ENCODE data around the gene C10orf71.

Gene C10orf71

GRCh38 chr10:49265885-49266284 lies 33.1 kb upstream of the C10orf71 start:
- H3K4me1 Mint-ChIP-seq (ENCODE audit: low read depth), result no peaks in the 10 kb centered on the region
- H3K9me3 Mint-ChIP-seq, result peaks cover 4% of the 10 kb centered on the region
- peaks cover 3% of the 10 kb centered on the region for H3K27me3 Mint-ChIP-seq (ENCODE audit: low read depth)
- no peak overlapping the region for H3K27ac Mint-ChIP-seq
- H3K36me3 Mint-ChIP-seq (ENCODE audit: low read depth), result no peaks in the 10 kb centered on the region
- H3K4me3 Mint-ChIP-seq, result no peak overlapping the region

DNA sequence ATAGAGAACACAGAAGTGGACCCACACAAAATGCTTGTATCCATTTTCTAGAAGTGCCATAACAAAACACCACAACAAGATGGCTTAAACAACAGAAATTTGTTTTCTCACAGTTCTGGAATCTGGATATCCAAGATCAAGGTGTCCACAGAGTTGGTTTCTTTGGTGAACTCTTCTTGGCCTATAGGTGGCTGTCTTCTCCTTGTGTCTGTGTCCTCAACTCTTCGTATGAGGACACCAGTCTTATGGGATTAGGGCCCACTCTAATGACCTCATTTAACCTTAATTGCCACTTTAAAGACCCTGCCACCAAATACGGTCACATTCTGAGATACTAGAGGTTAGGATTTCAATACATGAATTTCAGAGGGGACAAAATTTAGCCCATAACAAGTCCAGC lies 30.8 kb upstream of the C10orf71 start:
- no peak overlapping the region for H3K4me3 Mint-ChIP-seq
- peaks cover 3% of the 10 kb centered on the region for H3K27me3 Mint-ChIP-seq (ENCODE audit: low read depth)
- peaks cover 4% of the 10 kb centered on the region for H3K9me3 Mint-ChIP-seq
- no peak overlapping the region for H3K27ac Mint-ChIP-seq
- H3K36me3 Mint-ChIP-seq (ENCODE audit: low read depth), result no peaks in the 10 kb centered on the region
- H3K4me1 Mint-ChIP-seq (ENCODE audit: low read depth), result no peaks in the 10 kb centered on the region

- Mint-ChIP-seq H3K4me3 (no peak overlapping the region), H3K4me1 (ENCODE audit: low read depth) (no peaks in the 10 kb centered on the region), H3K36me3 (ENCODE audit: low read depth) (no peaks in the 10 kb centered on the region), H3K9me3 (peaks cover 4% of the 10 kb centered on the region), H3K27ac (no peak overlapping the region), H3K27me3 (ENCODE audit: low read depth) (peaks cover 3% of the 10 kb centered on the region)
These were observed 29.4 kb upstream of the C10orf71 start for GRCh38 chr10:49269523-49269922.

- Mint-ChIP-seq H3K4me3 (no peak overlapping the region), H3K36me3 (ENCODE audit: low read depth) (no peaks in the 10 kb centered on the region), H3K4me1 (ENCODE audit: low read depth) (no peaks in the 10 kb centered on the region), H3K9me3 (peaks cover 4% of the 10 kb centered on the region), H3K27me3 (ENCODE audit: low read depth) (peaks cover 3% of the 10 kb centered on the region), H3K27ac (no peak overlapping the region)
These were observed 28.4 kb upstream of the C10orf71 start for GRCh38 chr10:49270565-49270964.

DNA sequence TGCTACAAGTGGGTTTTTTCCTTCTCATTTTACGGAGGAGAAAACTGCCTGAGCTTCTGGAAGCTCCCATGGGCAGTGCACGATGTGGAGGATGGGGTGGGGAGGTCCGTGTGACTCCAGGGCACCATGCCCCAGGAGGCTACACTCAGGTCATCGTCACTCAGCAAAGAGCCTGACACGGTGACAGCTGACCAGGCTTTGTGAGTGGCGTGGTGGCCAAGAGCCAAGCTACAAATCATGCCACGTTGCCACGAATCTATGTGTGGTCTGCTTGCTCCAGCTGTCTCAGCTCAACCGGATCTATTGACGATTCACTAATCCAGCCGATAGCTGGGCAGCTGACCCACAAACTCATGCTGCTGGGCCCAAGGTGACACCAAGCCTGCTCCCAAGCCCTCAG lies 27.6 kb upstream of the C10orf71 start:
- H3K4me1 Mint-ChIP-seq (ENCODE audit: low read depth), result no peaks in the 10 kb centered on the region
- no peak overlapping the region for H3K27ac Mint-ChIP-seq
- H3K27me3 Mint-ChIP-seq (ENCODE audit: low read depth), result peaks cover 3% of the 10 kb centered on the region

DNA sequence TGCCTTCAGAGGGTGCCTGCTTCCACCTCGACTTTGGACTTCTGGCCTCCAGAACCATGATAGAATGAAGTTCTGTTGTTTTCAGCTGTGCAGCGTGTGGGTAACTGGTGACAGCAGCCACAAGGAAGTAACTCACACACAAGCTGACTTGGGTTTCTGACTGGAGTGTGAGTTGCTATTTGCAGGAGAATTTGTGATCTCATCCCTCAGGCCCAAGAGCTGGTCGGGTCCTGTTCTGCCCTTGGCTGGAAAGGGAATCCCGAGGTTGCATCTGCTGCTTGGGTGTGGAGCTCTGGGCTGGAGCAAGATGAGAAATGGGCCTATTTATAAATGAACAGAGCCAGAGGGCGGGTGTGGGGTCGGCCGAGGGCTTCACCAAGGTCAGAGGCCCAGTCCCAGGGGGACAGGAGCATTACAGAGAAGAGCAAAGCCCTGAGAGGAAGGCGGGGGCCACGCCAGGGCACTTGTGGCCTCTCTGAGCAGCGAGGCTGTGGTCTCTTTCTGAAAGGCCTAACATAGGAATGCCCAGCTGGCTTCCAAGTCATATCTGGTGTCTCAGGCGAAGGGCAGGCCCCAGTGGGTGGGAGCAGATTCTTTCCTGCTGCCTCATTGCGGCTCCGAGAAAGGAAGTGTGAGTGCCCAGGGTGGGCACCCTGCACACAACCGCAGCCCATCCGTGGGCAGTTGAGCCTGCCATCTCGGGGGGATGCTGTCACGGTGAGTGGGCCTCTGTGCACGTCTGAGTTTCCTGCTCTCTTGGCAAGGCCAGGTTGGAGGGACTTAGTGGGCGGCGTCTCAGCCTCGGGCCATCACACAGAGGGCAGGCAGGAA lies 26.5 kb upstream of the C10orf71 start:
- Mint-ChIP-seq H3K9me3 (peaks cover under 1% of the 10 kb centered on the region), H3K27me3 (ENCODE audit: low read depth) (peaks cover under 1% of the 10 kb centered on the region), H3K4me1 (ENCODE audit: low read depth) (no peaks in the 10 kb centered on the region), H3K27ac (no peak overlapping the region), H3K36me3 (ENCODE audit: low read depth) (no peaks in the 10 kb centered on the region), H3K4me3 (no peak overlapping the region)

More for the DNA sequence above, 27.6 kb upstream of the C10orf71 start:
- H3K36me3 Mint-ChIP-seq (ENCODE audit: low read depth), result no peaks in the 10 kb centered on the region
- no peak overlapping the region for H3K4me3 Mint-ChIP-seq
- peaks cover 4% of the 10 kb centered on the region for H3K9me3 Mint-ChIP-seq

- H3K4me3 Mint-ChIP-seq, result no peak overlapping the region
- H3K27ac Mint-ChIP-seq, result no peak overlapping the region
- no peaks in the 10 kb centered on the region for H3K27me3 Mint-ChIP-seq (ENCODE audit: low read depth)
- H3K4me1 Mint-ChIP-seq (ENCODE audit: low read depth), result no peaks in the 10 kb centered on the region
- no peaks in the 10 kb centered on the region for H3K9me3 Mint-ChIP-seq
- no peaks in the 10 kb centered on the region for H3K36me3 Mint-ChIP-seq (ENCODE audit: low read depth)
These were observed 25.9 kb upstream of the C10orf71 start for GRCh38 chr10:49273082-49273465.

DNA sequence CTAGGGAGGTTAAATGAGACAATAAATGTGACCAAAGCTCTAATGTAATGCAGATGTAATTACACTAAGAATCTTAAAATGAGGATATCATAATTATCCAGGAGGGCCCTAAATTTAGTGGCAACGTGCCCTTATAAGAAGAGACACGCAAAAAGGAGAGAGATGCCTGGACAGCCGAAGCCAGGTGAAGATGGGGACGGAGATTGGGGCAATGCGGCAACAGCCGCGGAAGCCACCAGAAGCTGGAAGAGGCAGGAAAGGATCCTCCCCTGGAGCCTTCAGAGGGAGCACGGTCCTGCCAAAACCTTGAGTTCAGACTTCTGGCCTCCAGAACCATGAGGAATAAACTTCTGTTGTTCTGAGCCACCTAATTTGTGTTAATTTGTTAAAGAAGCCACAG lies 25.3 kb upstream of the C10orf71 start:
- Mint-ChIP-seq H3K36me3 (ENCODE audit: low read depth) (no peaks in the 10 kb centered on the region), H3K9me3 (no peaks in the 10 kb centered on the region), H3K27ac (no peak overlapping the region), H3K27me3 (ENCODE audit: low read depth) (no peaks in the 10 kb centered on the region), H3K4me1 (ENCODE audit: low read depth) (no peaks in the 10 kb centered on the region), H3K4me3 (no peak overlapping the region)

DNA sequence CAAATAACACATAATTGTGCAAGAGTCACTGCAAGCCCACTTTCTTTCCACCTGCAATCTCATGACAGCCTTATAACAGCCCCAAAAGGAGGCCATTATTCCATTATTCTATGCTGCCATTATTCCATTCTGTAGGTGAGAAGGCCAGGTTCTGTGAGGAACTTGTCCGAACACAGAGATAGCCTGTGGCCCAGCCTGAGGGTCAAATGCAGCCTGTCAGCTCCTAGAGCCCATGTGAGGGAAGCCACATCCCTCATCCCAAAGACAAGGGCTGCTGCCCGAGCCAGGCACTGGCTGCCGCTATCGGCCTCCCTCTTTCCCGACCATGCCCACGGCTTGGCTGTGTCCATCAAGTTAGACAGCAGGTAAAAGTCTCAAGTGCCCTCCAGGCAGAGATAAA lies 24.1 kb upstream of the C10orf71 start:
- Mint-ChIP-seq H3K36me3 (ENCODE audit: low read depth) (no peaks in the 10 kb centered on the region), H3K9me3 (no peaks in the 10 kb centered on the region), H3K4me3 (no peak overlapping the region), H3K27ac (no peak overlapping the region), H3K4me1 (ENCODE audit: low read depth) (no peaks in the 10 kb centered on the region), H3K27me3 (ENCODE audit: low read depth) (peaks cover 6% of the 10 kb centered on the region)

GRCh38 chr10:49275896-49276295 lies 23.1 kb upstream of the C10orf71 start:
- H3K27ac Mint-ChIP-seq, result no peak overlapping the region
- H3K9me3 Mint-ChIP-seq, result no peaks in the 10 kb centered on the region
- H3K4me1 Mint-ChIP-seq (ENCODE audit: low read depth), result no peaks in the 10 kb centered on the region
- no peaks in the 10 kb centered on the region for H3K36me3 Mint-ChIP-seq (ENCODE audit: low read depth)
- H3K27me3 Mint-ChIP-seq (ENCODE audit: low read depth), result peaks cover 6% of the 10 kb centered on the region
- no peak overlapping the region for H3K4me3 Mint-ChIP-seq

DNA sequence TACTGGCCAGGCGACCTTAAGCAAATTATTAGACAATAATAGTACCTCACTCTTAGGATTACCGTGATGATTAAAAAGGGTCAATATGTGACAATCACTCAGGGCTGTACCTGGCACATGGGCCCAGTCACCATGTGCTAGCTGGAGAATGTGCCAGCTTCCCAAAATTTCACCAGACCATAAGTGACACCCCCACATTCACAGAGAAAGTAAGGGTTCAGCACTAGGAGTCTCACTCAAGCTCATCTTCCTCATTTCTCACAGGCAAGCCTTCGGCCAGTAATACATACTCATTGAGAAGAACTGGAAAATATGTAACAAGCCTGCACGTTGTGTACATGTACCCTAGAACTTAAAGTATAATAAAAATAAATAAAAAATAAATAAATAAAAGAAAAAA lies 22.4 kb upstream of the C10orf71 start:
- Mint-ChIP-seq H3K4me1 (ENCODE audit: low read depth) (no peaks in the 10 kb centered on the region), H3K27me3 (ENCODE audit: low read depth) (peaks cover 6% of the 10 kb centered on the region), H3K27ac (no peak overlapping the region), H3K36me3 (ENCODE audit: low read depth) (no peaks in the 10 kb centered on the region), H3K9me3 (no peaks in the 10 kb centered on the region), H3K4me3 (no peak overlapping the region)

DNA sequence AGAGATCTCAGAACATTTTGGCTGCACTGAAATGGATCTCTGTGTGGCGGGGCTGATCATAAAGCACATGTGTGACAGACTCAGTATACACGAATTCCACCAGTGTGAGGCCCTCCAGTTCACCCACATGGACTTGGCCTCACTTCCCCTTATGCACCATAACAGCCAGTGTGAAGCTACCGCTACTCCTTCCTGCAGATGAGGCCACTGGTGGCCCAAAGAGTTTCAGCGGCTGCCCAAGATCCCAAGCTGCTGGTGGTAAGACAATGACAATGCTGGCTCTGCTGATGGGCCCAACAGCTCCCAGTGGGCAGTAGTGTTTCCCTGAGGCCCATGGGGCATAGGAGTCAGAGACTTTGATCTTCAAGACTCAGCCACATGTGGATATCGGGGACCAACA lies 21.0 kb upstream of the C10orf71 start:
- no peaks in the 10 kb centered on the region for H3K9me3 Mint-ChIP-seq
- peaks cover 6% of the 10 kb centered on the region for H3K27me3 Mint-ChIP-seq (ENCODE audit: low read depth)
- H3K36me3 Mint-ChIP-seq (ENCODE audit: low read depth), result no peaks in the 10 kb centered on the region
- H3K4me3 Mint-ChIP-seq, result no peak overlapping the region
- H3K4me1 Mint-ChIP-seq (ENCODE audit: low read depth), result no peaks in the 10 kb centered on the region
- H3K27ac Mint-ChIP-seq, result no peak overlapping the region

- Mint-ChIP-seq H3K27ac (no peak overlapping the region), H3K9me3 (no peaks in the 10 kb centered on the region), H3K4me1 (ENCODE audit: low read depth) (no peaks in the 10 kb centered on the region), H3K27me3 (ENCODE audit: low read depth) (peaks cover 6% of the 10 kb centered on the region), H3K4me3 (no peak overlapping the region), H3K36me3 (ENCODE audit: low read depth) (no peaks in the 10 kb centered on the region)
These were observed 20.4 kb upstream of the C10orf71 start for GRCh38 chr10:49278497-49278981.

DNA sequence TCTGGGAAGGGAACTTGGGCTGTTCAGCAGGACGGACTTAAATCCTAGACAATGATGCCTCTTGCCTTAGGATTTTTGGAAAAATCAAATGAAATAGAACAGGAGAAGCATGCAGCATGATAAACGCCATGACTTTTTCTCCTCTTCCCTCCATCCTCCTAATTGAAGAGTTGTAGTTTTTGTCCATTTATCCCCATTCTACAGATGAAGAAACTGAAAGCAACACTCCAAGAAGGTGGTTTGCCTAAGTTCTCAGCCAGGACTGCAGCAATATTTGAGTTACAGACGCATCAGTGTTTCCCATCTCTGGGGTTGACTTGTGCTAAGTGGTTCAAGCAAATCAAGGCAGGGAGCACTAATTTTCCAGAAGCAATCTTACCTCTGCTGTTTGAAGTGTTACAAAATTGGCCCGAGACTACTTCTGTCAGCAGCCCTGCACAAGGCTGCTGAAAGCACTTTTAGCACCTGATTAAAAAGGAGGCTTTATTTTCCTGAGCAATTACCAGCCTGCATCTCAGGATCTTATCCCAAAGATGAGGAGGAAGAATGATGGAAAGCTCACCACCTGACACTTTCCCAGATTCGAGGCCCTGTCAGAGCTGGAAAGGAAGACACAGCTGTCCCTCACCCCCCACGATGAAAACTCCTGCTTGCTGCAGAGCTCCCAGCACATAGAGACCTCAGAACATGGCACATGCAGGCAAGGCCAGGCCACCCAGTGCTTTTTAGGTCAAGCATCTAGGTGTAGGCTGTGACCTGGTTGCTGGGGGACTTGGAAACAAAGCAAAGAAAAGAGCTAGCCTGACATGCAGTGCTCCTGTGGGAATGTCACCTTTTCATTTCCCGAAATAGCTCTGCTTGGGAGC lies 19.7 kb upstream of the C10orf71 start:
- H3K27me3 Mint-ChIP-seq (ENCODE audit: low read depth), result peaks cover 6% of the 10 kb centered on the region
- H3K4me3 Mint-ChIP-seq, result no peak overlapping the region
- H3K27ac Mint-ChIP-seq, result no peak overlapping the region
- H3K4me1 Mint-ChIP-seq (ENCODE audit: low read depth), result no peaks in the 10 kb centered on the region
- no peaks in the 10 kb centered on the region for H3K9me3 Mint-ChIP-seq
- H3K36me3 Mint-ChIP-seq (ENCODE audit: low read depth), result no peaks in the 10 kb centered on the region

DNA sequence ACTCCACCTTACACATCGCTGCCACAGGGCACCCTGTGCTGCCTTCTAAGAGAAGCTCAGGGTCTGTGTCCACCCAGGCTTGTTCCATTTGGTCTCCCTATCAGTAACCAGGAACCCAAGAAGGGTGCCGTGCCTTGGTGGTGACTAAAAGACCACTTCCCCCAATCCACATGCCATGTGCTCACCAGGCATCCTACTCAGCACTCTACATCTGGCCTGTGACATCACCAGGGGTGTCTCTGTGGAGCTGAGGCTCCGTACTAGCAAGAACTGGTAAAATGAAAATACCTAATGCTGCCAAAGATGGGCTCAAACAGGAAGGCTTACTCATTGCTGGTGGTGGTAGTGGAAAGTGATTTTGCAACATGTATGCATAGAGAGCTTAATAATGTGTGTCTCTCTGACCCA lies 19.0 kb upstream of the C10orf71 start:
- no peaks in the 10 kb centered on the region for H3K36me3 Mint-ChIP-seq (ENCODE audit: low read depth)
- H3K27me3 Mint-ChIP-seq (ENCODE audit: low read depth), result peaks cover 6% of the 10 kb centered on the region
- H3K4me1 Mint-ChIP-seq (ENCODE audit: low read depth), result no peaks in the 10 kb centered on the region
- H3K4me3 Mint-ChIP-seq, result no peak overlapping the region
- H3K9me3 Mint-ChIP-seq, result no peaks in the 10 kb centered on the region
- no peak overlapping the region for H3K27ac Mint-ChIP-seq

Data from T-helper 1 cell treated with Interleukin-12 subunit alpha and Interleukin-12 subunit beta and Interleukin-4 antibody, amounts not matched to agents 30 μg/mL and 1 μg/mL, for 36 hours (primary cell).